ENCODE measurements around the gene COL6A2.
"Not testable (repeated sequence)": the region's sequence is repeated elsewhere in the genome, so short reads cannot be mapped to it uniquely, and the experiment has no call there.

The COL6A2 gene

DNA sequence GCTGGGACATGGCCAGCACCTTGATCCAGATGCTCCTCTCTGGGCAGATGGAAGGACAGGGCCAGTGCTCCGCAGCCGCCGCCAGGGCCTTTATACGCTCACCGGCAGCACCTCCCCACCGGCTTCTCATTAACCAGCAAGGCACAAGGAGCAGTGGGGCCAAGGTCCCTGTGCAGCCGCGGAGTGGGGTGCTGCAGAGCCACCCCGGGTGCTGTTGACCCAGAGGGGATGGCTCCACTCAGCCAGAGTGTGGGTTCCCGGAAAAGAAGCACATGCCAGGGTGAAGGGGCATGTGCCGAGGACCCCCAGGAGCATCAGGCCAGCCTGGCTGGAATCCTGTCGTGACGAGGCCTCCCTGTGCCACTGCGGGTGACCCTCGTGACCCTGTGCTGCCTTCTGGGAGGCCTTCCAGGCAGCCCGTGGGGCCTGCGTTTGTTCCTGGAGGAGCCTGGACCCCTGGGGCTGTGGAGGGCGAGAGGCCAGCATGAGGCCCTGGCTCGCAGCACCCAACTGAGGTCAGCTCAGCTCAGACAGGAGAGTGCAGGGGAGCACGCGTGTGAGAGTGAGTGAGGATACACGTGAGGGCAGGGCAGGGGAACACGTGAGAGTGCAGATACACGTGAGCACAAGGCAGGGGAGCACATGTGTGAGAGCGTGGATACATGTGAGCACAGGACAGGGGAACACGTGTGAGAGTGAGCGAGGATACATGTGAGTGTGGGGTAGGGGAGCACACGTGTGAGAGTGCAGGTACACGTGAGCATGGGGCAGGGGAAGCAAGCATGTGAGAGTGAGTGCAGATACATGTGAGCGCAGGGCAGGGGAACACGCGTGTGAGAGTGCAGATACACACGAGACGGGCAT lies 57.8 kb downstream of the COL6A2 start, which contains the start of gene FTCD:
FTCD (minus strand) TSS at position 66 of the 864 bp plus-strand sequence; CDS start at position 10, 56 bp downstream.
- DNase-seq (ENCODE audit: low read depth in 2 of 2): no peak

GRCh38 chr21:46156378-46156645 lies 58.4 kb downstream of the COL6A2 start:
- DNase-seq (ENCODE audit: low read depth in 2 of 2): no peak

DNA sequence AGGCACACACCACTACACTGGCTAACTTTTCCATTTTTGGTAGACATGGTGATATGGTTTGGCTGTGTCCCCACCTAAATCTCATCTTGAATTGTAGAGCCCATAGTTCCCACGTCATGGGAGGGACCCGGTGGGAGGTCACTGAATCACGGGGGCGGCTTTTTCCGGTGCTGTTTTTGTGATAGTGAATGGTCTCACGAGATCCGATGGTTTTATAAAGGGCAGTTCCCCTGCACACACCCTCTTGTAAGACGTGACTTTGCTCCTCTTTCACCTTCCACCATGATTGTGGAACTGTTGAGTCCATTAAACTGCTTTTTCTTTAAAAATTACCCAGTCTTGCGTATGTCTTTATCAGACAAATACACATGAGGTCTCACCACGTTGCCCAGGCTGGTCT lies 58.8 kb downstream of the COL6A2 start:
- DNase-seq (ENCODE audit: low read depth in 2 of 2): no peak

DNA sequence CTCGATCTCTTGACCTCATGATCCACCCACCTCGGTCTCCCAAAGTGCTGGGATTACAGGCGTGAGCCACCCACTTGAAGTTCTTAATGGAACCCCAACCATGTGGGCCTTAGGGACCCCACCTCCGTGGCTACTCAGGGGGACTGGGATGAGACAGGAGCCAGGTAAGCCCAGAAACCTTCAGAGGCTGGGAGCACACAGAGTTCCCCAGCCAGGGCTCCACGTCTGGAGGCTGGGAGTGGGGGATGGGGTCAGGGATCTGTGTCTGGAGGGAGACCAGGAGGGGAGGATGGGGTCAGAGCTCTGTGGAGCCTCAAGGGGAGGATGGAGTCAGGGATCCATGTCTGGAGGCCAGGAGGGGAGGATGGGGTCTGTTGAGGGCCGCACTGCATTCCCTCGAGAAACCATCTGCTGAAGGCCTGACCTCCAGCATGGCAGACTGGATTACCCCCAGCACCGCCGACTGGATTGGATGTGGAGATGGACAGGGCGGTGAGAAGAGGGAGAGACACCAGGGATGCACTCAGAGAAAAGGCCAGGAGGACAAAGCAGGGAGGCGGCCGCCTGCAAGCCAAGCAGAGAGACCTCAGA lies 59.6 kb downstream of the COL6A2 start:
- no peak for DNase-seq (ENCODE audit: low read depth in 2 of 2)

DNA sequence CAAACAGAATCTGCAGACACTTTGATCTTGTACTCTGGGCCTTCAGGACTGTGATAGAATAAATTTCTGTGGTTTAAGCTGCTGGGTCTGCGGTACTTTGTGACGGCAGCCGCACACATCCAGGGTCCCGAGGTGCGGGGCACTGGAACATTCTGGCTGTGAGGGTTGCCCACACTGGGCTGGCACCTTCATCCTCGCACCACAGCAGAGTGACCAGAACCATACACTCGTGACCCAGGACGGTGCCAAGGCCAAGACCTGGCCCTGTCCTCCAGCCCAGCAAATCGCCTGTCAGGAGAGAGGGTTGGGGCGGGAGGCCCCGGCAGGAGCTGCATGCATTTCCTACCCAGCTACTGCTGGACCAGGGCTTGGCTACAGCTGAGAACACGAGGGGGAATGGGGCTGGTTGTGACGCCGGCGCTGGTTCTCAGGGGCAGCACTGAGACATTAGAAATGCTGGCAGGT lies 60.1 kb downstream of the COL6A2 start:
- DNase-seq (ENCODE audit: low read depth in 2 of 2): no peak

- no peak for DNase-seq (ENCODE audit: low read depth in 2 of 2)
Observed at GRCh38 chr21:46158666-46159300, 60.9 kb downstream of the COL6A2 start.

DNA sequence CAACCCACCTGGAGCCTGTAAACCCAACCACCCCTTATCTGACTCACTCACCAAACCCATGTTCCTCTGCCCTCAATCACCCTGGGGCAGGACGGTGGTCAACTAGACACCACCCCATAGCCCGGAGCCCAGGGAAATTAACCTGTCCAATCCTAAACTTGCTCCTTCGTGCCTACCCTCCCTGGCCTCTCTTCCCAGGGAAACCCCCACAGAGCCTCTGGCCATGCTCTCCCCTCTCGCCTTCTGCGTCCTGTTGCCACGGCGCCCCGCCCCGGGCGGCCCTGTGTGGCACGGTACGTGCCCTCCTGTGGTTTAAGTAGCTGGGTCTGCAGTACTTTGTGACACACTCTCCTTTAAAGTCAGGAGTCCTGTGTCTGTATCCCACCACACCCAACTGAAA lies 61.5 kb downstream of the COL6A2 start:
- no peak for DNase-seq (ENCODE audit: low read depth in 2 of 2)

DNA sequence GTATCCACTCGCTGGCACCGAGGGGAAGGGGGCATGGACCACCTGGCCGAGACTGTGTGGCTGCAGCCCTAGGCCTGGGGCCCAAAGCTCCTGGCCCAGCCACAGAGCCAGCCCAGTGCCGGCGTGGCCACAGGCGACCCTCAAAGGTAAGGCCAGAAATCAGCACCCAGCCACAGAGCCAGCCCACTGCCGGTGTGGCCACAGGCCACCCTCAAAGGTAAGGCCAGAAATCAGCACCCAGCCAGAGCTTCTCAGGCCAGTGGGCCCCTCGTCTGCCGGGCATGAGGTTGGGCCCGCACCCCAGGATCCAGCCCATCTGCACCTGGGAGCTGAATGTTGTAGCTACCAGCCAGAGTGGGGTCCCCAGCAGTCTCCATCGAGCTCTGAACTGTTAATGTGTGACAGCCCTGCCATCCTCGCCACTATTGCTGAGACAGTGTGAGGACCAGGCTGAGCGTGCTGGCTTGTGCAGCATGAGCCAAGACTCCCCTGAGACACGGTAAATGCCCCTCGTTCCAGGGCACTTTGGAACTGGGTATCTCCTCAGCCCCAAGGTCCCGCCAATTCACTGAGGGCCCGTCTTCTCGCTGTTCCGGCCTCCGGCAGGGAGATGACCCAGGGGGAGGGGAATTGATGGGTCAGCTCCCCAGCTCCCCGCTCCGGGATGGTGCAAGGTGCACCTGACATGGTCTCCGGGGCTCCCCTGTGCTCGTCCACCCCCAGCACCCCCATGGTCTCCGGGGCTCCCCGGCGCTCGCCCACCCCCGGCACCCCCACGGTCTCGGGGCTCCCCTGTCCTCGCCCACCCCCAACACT lies 62.1 kb downstream of the COL6A2 start:
- no peak for DNase-seq (ENCODE audit: low read depth in 2 of 2)

GRCh38 chr21:46160657-46160906 lies 62.7 kb downstream of the COL6A2 start:
- no peak for DNase-seq (ENCODE audit: low read depth in 2 of 2)

DNA sequence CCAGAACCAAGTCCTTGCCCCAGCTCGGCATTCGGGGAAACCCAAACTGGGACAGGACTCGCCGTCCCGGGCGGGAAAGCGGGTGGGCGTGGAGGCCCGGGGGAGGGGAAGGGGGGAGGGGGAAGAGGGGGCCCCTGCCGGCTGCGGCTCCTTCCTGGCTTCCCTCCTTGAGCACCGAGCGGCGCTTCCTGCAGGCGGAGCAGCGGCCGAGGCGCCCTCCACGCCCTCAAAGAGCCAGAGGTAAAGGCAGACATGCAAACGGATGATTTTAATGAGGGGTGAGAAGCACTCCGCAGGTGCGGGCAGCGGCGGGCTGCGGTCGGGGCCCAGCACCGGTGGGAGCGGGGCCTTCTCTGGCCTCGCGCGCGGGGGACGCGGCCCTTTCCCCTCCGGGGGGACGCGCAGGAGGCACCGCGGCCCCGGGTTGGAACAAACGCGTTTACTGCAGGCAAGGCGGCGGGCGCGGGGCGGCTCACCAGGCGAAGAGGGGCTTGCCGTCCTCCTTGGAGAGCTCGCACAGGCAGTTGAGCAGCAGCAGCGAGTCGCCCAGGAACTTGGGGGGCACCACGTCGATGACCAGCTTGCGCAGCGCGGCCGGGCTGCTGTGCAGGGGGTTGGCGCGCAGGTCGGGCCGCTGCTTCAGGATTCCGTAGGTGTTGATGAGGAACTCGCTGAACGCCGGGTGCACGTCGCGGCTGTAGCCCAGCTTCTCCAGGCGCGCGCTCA lies 63.2 kb downstream of the COL6A2 start:
- no peak for DNase-seq (ENCODE audit: low read depth in 2 of 2)

- no peak for DNase-seq (ENCODE audit: low read depth in 2 of 2)
Observed at GRCh38 chr21:46161633-46162592, 64.0 kb downstream of the COL6A2 start.

DNA sequence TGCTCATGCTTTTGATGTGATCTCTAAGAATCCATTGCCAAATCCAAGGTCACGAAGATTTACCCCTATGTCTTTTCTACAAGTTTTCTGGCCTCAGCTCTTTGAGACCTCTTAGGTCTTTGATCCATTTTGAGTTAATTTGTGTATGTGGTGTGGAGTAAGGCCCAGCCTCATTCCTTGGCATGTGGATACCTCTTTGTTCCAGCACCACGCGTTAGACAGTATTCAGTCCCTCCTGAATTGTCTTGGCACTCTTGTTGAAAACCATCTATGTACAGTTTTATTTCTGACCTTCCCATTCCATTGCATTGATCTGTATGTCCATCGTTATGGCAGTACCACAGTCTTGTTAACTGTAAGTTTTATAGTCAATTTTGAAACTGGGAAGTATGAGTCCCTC lies 65.5 kb downstream of the COL6A2 start:
- no peak for DNase-seq (ENCODE audit: low read depth in 2 of 2)

DNA sequence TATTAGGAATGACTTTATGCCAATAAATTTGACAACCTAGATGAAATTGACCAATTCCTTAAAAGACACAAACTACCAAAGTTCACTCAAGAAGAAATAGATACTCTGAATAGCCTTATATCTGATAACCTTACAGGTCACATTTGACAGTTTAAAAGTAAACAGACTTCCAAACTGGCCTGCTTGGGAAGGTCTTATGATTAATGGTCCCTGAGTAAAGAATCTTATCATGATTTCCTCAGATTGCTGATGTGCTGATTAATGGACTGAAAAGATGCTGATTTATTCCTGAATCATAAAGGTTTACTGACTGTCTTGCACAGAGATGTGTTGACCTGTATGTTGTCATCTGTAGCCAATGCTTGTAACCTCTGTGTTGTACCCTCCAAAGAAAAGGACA lies 67.2 kb downstream of the COL6A2 start:
- DNase-seq (ENCODE audit: low read depth in 2 of 2): no peak

GRCh38 chr21:46168238-46168637 lies 70.3 kb downstream of the COL6A2 start:
- no peak for DNase-seq (ENCODE audit: low read depth in 2 of 2)

DNA sequence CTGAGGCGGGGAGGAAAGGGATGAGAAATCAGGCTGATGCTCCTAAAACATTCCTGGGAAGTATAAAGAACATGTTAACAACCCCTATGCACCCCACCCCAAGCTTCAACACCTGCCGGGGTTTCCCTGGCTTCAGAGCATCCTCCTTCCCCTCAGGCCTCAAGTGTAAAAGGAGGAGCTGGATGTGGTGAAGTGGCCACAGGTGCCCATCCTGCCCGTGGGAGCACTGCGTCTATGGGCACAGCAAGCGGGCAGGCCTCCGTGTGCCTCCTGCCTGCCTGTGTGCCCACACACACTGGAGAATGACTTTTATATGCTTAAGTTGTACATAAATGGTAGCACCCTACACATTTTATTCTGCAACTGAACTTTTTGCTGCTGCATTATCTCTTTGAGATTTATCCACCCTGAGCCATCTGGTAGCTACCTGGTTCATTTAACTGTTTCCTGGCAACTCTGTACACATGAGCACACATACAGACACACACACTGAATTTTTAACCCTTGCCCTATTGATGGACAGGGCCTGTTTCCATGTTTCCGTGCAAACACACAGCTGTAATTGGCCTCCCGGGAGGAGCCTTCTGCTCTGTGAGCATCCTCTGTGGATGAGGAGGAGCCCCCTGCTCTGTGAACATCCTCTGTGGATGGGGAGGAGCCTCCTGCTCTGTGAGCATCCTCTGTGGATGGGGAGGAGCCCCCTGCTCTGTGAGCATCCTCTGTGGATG lies 70.9 kb downstream of the COL6A2 start:
- no peak for DNase-seq (ENCODE audit: low read depth in 2 of 2)

GRCh38 chr21:46170436-46171193 lies 72.7 kb downstream of the COL6A2 start:
- not testable (repeated sequence) for DNase-seq (ENCODE audit: low read depth in 2 of 2)

- DNase-seq (ENCODE audit: low read depth in 2 of 2): no peak
Observed at GRCh38 chr21:46171585-46171984, 73.7 kb downstream of the COL6A2 start.

DNA sequence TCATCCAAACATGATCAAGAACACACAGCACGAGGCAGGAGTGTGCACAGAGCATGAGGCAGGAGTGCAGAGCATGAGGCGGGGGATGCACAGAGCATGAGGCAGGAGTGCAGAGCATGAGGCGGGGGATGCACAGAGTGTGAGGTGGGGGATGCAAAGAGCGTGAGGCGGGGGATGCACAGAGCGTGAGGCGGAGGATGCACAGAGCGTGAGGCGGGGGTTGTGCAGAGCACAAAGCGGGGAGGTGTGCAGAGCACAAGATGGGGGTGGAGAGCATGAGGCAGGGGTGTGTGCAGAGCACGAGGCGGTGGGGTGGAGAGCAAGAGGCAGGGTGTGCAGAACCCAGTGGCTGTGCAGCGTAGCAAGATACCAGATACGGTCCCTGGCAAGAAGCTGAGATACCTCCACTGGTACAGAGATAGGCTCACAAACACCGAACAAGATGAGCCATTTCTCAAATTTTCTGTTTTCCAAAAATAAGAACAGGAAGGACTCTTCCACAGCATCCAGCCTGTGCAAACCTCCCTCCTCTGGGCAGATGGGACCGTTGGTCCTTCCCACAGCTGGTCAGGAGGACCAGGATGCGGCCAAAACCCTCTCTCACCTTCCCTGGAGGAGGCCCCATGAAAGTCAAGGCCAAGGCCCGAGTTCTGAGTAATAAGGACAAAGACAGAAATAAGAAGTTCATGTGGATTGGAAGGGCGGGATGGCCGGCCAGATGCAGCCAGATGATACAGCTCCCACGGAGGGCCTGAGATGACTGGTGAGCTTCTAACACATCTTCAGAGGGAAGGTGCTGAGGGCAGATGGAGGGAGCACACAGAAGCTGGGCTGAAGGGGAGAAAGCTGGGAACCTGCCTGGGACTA lies 74.3 kb downstream of the COL6A2 start:
- no peak for DNase-seq (ENCODE audit: low read depth in 2 of 2)
